ENCODE results near the gene EPS8L3. TPM values are rescaled to one million over a fixed set of nuclear protein-coding genes. Genes with fewer than 3 reads are reported as not detected.

EPS8L3 gene
- total and polyA plus RNA-seq, 2 of the 4 experiments (the other 2 are of a cell fraction) = not detected

- no CpG with 5 or more reads among the region's 2 CpGs for WGBS, 2 experiments (ENCODE audit: extremely low coverage in 2 of 2, insufficient read length in 1 of 2)
- Histone ChIP-seq H2AK9ac (replicated peaks; ENCODE audit: low read depth, low read length, poor library complexity) (no peak overlapping the region), H3K27me3 (ENCODE audit: control insufficient read depth, insufficient read depth, low read length) (no peaks in the 10 kb centered on the region), H3K36me3 (ENCODE audit: control insufficient read depth, insufficient read depth, low read length) (no peaks in the 10 kb centered on the region), H3K9me3 (ENCODE audit: control insufficient read depth, insufficient read depth, low read length) (no peaks in the 10 kb centered on the region), H4K5ac (ENCODE audit: low read depth, low read length) (no peak overlapping the region), H3K56ac (ENCODE audit: extremely low read depth, insufficient read depth, low read length) (no peak overlapping the region), H2AK5ac (ENCODE audit: low read depth, low read length) (peak overlapping the region; percentile 46), H4K8ac (ENCODE audit: low read depth in 2 of 2, low read length in 2 of 2) (no peak overlapping the region), H3K27ac (ENCODE audit: insufficient read depth, low read length) (no peak overlapping the region), H3K9me1 (ENCODE audit: insufficient read depth, low read length) (peaks cover 26% of the 10 kb centered on the region), H3K23ac (ENCODE audit: low read depth, low read length) (no peak overlapping the region), H2BK15ac (ENCODE audit: low read depth, low read length) (no peak overlapping the region), H3K79me1 (ENCODE audit: low read depth in 1 of 2, low read length in 2 of 2) (no peaks in the 10 kb centered on the region), H3K4me2 (ENCODE audit: low read depth, low read length) (no peak overlapping the region), H3K4me1 (ENCODE audit: control insufficient read depth, insufficient read depth, low read length) (peaks cover 20% of the 10 kb centered on the region), H3K4ac (ENCODE audit: low read depth, low read length) (no peak overlapping the region), H3K18ac (ENCODE audit: low read depth, low read length) (no peak overlapping the region), H2AFZ (replicated peaks; ENCODE audit: low read length, poor library complexity) (no peak overlapping the region), H3K4me3 (ENCODE audit: insufficient read depth, low read depth, low read length) (no peak overlapping the region), H2BK20ac (ENCODE audit: low read depth, low read length) (no peak overlapping the region), H3K9ac (ENCODE audit: low read depth, low read length) (no peak overlapping the region), H2BK5ac (ENCODE audit: low read depth, low read length, poor library complexity, severe bottlenecking) (no peak overlapping the region), H2BK120ac (ENCODE audit: low read depth, low read length) (no peak overlapping the region), H4K20me1 (ENCODE audit: insufficient read depth, low read length) (no peaks in the 10 kb centered on the region), H4K91ac (ENCODE audit: insufficient read depth, low read depth, low read length) (no peak overlapping the region), H3K14ac (replicated peaks; ENCODE audit: low read depth, low read length) (no peak overlapping the region)
- in situ Hi-C loops (cut with MboI; ENCODE audit: low sequenced_read_pairs) (no loop called here), dilution Hi-C loops (cut with HindIII; ENCODE audit: low sequenced_read_pairs, unreplicated experiment) (no loop called here), intact Hi-C loops (cut with micrococcal nuclease) (no loop called here)
- POLR2A ChIA-PET (ENCODE audit: unreplicated experiment) = no interaction called here
- DNase-seq (no peak), ATAC-seq (ENCODE audit: low read depth) (no peak)
- CTCF ChIA-PET = interaction anchor here (1.6 kb wide), 1 partner anchor 128 kb away, joined by 6 read pairs; no protein-coding TSS in a partner anchor
- BruUV-seq (replicated peaks) = no TSS peak
- no peak for TF ChIP-seq MAFK (IDR thresholded peaks at IDR 0.05; ENCODE audit: low read depth, low read length)
- no peak for TF ChIP-seq FOS (IDR thresholded peaks at IDR 0.05; ENCODE audit: low read depth, low read length)
- no peak for TF ChIP-seq USF2 (IDR thresholded peaks at IDR 0.05; ENCODE audit: low read depth, low read length)
- no peak for TF ChIP-seq CEBPB (IDR thresholded peaks at IDR 0.05; ENCODE audit: low read depth, low read length)
- no peak for TF ChIP-seq SMC3 (IDR thresholded peaks at IDR 0.05; ENCODE audit: low read depth, low read length)
- no peak for TF ChIP-seq MAZ (IDR thresholded peaks at IDR 0.05; ENCODE audit: borderline replicate concordance, low read depth, low read length)
- no peak for TF ChIP-seq MXI1 (IDR thresholded peaks at IDR 0.05; ENCODE audit: borderline replicate concordance, low read depth, low read length)
These were observed 4.6 kb upstream of the EPS8L3 start for GRCh38 chr1:109768335-109768650.

All from IMR-90 (cell line).